ENCODE data around the gene ADAT3. TPM values are rescaled to one million over a fixed set of nuclear protein-coding genes. Genes with fewer than 3 reads are reported as not detected.

Gene ADAT3
- total and polyA plus RNA-seq, 4 donors: 1.3 to 3.3 (median 2.1) TPM

DNA sequence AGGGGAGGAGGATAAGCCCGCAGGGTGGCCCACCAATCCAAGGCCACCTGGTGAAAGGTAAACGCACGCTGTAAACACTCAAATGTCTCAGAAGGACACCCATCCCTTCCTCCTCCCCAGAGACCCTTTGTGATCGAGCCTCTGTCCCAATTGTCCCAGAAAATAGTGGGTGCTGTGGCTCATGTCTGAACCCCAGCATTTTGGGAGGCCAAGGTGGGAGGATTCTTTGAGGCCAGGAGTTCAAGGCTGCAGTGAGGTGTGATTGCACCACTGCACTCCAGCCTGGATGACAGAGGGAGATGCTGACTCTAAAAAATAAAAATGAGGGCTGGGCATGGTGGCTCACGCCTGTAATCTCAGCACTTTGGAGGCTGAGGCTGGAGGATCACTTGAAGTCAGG lies 16.8 kb upstream of the ADAT3 start:
- TF ChIP-seq GABPA (IDR thresholded peaks at IDR 0.05 in 1 of 2, conservative IDR thresholded peaks at IDR 0.05 in 1 of 2): no peak
- TF ChIP-seq REST (IDR thresholded peaks at IDR 0.05): no peak
- no peak for TF ChIP-seq FOXA2 (IDR thresholded peaks at IDR 0.05)
- TF ChIP-seq, protein P1, sequence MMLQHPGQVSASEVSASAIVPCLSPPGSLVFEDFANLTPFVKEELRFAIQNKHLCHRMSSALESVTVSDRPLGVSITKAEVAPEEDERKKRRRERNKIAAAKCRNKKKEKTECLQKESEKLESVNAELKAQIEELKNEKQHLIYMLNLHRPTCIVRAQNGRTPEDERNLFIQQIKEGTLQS (IDR thresholded peaks at IDR 0.05): no peak
- TF ChIP-seq TAF1 (conservative IDR thresholded peaks at IDR 0.05): no peak
- Histone ChIP-seq H3K4me3 (ENCODE audit: low read depth in 1 of 3, low read length in 3 of 3) (no peak overlapping the region), H3K9ac (ENCODE audit: low read depth in 1 of 2, low read length in 2 of 2) (no peak overlapping the region), H3K9me3 (ENCODE audit: control insufficient read depth in 4 of 4, low read length in 3 of 4) (no peaks in the 10 kb centered on the region), H3K36me3 (ENCODE audit: control insufficient read depth in 4 of 4, insufficient read depth in 3 of 4, low read depth in 1 of 4, low read length in 3 of 4) (no peaks in the 10 kb centered on the region), H3K27me3 (ENCODE audit: control insufficient read depth in 4 of 4, insufficient read depth in 4 of 4, low read length in 3 of 4) (no peaks in the 10 kb centered on the region), H3K27ac (ENCODE audit: low read depth in 1 of 2, low read length in 2 of 2) (no peak overlapping the region), H3K4me1 (ENCODE audit: control insufficient read depth in 4 of 4, insufficient read depth in 4 of 4, low read length in 3 of 4) (peaks cover 1 to 14% (median 13%) of the 10 kb centered on the region in 4 donors)
- DNase-seq (ENCODE audit: low spot score): no peak
- 89% methylated on average over 5 of the region's 5 CpGs for WGBS

DNA sequence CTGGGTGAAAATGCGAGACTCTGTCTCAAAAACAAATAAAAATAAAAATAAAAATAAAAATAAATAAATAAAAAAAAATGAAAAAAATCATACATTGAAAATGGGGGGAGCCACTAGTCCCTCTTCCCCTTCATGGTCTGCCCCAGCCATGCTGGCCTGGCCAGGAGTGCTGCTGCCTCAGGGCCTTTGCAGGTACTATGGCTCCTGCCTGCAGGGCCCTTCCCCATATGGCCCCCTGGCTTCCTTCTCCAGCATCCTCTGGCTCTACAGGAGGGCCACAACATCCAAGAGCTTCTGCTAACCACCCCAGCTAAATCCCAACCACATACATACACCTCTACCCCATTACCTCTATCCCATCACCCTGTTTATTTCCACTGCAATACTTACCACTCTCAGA lies 15.3 kb upstream of the ADAT3 start:
- 98% methylated on average over 1 of the region's 1 CpG for WGBS
- Histone ChIP-seq H3K27ac (ENCODE audit: low read depth in 1 of 2, low read length in 2 of 2) (no peak overlapping the region), H3K27me3 (ENCODE audit: control insufficient read depth in 4 of 4, insufficient read depth in 4 of 4, low read length in 3 of 4) (no peaks in the 10 kb centered on the region), H3K4me3 (ENCODE audit: low read depth in 1 of 3, low read length in 3 of 3) (no peak overlapping the region), H3K9me3 (ENCODE audit: control insufficient read depth in 4 of 4, low read length in 3 of 4) (no peaks in the 10 kb centered on the region), H3K4me1 (ENCODE audit: control insufficient read depth in 4 of 4, insufficient read depth in 4 of 4, low read length in 3 of 4) (no peaks in the 10 kb centered on the region), H3K36me3 (ENCODE audit: control insufficient read depth in 4 of 4, insufficient read depth in 3 of 4, low read depth in 1 of 4, low read length in 3 of 4) (no peaks in the 10 kb centered on the region), H3K9ac (ENCODE audit: low read depth in 1 of 2, low read length in 2 of 2) (no peak overlapping the region)
- DNase-seq (ENCODE audit: low spot score): no peak
- TF ChIP-seq FOXA1 (IDR thresholded peaks at IDR 0.05): no peak
- no peak for TF ChIP-seq YY1 (IDR thresholded peaks at IDR 0.05)
- no peak for TF ChIP-seq MAX (IDR thresholded peaks at IDR 0.05)
- TF ChIP-seq HNF4G (IDR thresholded peaks at IDR 0.05): no peak
- no peak for TF ChIP-seq JUND (IDR thresholded peaks at IDR 0.05)

DNA sequence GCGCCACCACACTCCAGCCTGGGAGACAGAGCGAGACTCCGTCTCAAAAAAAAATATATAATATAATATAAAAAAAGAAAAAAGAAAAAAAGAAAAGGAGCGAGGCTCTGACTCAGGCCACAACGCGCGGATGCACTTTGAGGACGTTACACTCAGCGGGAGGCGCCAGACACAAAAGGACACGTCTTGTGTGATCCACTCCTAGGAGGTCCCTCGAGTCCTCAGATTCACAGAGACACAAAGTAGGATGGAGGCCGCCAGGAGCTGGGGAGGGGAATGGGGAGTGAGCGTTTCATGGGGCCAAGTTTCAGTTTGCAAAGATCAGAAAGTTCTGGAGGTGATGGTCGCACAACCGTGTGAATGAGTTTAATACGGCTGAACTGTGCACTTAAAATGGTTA lies 11.4 kb upstream of the ADAT3 start:
- H3K4me3 ChIP-seq (ENCODE audit: low read depth in 1 of 3, low read length in 3 of 3): no peak overlapping the region
- no peaks in the 10 kb centered on the region for H3K27me3 ChIP-seq (ENCODE audit: control insufficient read depth in 4 of 4, insufficient read depth in 4 of 4, low read length in 3 of 4)
- no peak for DNase-seq (ENCODE audit: low spot score)
- no peak overlapping the region for H3K9ac ChIP-seq (ENCODE audit: low read depth in 1 of 2, low read length in 2 of 2)
- no peak overlapping the region for H3K27ac ChIP-seq (ENCODE audit: low read depth in 1 of 2, low read length in 2 of 2)
- WGBS: 92% methylated on average over 17 of the region's 17 CpGs
- no peaks in the 10 kb centered on the region for H3K9me3 ChIP-seq (ENCODE audit: control insufficient read depth in 4 of 4, low read length in 3 of 4)
- peaks cover 0 to 6% (median 2%) of the 10 kb centered on the region in 4 donors for H3K4me1 ChIP-seq (ENCODE audit: control insufficient read depth in 4 of 4, insufficient read depth in 4 of 4, low read length in 3 of 4)
- no peaks in the 10 kb centered on the region for H3K36me3 ChIP-seq (ENCODE audit: control insufficient read depth in 4 of 4, insufficient read depth in 3 of 4, low read depth in 1 of 4, low read length in 3 of 4)
- TF ChIP-seq MAX (IDR thresholded peaks at IDR 0.05) (no peak), EGR1 (IDR thresholded peaks at IDR 0.05; ENCODE audit: low read depth in 2 of 2) (no peak), RAD21 (IDR thresholded peaks at IDR 0.05) (no peak), REST (IDR thresholded peaks at IDR 0.05) (no peak), SP1 (IDR thresholded peaks at IDR 0.05) (no peak), FOXA1 (IDR thresholded peaks at IDR 0.05) (no peak), JUND (IDR thresholded peaks at IDR 0.05) (no peak), CTCF (IDR thresholded peaks at IDR 0.05; ENCODE audit: low read depth, low read length, missing input control) (no peak), HNF4A (conservative IDR thresholded peaks at IDR 0.05) (no peak), ZBTB33 (IDR thresholded peaks at IDR 0.05) (no peak), FOXA2 (IDR thresholded peaks at IDR 0.05) (no peak)
